NCI-H2171 treated with DMSO at 0.1 percent for 48 hours (cell line): Measurements from ENCODE around the gene CACNA1D.

ENCODE experiments used
- DNase-seq: peaks from one replicate; lab custom pipeline; 2025; lab: John Stamatoyannopoulos, UW

Gene CACNA1D

DNA sequence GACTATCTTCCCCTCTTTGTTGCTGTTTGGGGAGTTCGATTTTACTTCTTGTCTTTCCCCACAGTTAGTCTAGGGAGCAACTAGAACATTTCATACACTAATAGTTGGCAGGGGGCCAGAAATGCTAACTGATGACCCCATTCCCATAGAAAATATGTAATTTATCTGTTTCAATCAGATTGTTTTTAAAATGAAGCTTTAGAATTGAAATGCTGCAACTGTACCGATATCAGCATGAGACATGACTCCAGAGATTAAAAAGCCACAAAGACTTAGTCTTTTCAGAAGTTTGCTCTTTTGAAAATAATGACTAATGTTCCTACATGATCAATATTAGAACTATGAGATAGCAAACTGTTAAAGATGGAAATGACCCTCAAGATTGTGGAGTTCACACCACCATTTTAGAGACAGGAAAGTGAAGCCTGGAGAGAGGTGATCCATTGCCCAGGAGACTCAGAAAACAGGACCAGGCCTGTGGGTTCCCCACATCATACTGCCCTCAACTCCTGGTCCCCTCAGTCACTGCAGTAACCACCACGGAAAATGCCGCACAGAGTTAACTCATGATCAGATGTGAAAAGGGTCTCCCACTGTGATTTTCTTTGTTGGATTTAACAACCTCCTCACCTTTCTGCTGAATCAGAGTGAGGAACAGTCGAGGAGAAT, 221.5 kb downstream of the CACNA1D start:
- no peak for DNase-seq

DNA sequence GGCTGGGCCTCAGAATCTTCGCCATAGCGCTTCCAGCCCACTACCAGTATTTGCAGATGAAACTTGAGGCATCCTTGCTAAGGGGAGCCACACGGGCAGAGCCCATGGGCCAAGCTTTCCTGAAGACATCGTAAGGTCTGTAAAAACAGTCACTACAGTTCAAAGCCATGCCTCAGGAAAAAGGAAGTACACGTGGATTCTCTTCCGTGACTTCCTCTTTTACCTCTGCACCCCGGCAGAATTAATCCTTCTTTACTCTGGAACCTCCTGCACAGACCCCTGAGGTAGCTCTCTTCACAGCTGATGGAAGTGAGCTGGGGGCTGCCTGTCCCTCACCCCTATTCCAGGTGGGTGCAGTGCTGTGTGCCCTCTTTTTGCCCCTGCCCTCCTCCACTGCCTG, 222.6 kb downstream of the CACNA1D start:
- no peak for DNase-seq

DNA sequence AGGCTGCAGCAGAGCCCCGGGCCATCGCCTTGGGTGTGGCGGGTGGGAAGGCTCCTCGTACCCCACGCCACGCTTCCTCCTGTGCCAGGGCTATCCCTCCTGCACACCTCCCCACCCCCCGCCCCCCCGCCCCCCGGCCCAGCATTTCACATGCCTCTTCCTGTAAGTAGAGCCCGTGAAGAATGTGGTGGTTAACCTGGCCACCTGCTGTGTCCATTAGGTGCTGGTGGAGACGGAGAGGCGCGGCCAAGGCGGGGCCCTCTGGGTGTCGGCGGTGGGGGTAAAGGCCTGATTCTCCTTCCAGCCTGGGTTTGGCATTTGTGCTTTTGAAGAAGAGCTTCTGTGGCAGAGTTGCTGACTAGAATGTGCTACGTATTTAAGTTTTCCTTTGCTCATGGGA, 224.1 kb downstream of the CACNA1D start:
- no peak for DNase-seq

DNA sequence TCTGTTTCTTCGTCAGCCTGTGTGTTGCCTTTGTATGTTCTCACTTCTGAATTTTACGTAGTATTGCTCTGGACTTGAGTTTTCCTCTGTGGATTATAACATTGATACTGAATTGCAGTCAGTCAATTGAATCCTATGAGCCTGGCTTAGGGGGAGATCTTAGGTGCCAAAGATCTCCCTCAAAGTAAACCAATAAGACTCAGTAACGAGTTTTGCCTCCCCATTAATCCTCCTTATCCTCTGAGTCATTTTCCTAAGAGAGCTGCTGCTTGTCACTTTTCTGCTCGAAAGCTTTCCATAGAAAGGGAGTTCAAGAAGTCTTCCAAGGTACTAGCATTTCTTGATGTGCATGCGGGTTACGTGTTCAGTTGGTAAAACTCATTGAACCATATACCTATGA, 225.4 kb downstream of the CACNA1D start:
- DNase-seq = no peak

DNA sequence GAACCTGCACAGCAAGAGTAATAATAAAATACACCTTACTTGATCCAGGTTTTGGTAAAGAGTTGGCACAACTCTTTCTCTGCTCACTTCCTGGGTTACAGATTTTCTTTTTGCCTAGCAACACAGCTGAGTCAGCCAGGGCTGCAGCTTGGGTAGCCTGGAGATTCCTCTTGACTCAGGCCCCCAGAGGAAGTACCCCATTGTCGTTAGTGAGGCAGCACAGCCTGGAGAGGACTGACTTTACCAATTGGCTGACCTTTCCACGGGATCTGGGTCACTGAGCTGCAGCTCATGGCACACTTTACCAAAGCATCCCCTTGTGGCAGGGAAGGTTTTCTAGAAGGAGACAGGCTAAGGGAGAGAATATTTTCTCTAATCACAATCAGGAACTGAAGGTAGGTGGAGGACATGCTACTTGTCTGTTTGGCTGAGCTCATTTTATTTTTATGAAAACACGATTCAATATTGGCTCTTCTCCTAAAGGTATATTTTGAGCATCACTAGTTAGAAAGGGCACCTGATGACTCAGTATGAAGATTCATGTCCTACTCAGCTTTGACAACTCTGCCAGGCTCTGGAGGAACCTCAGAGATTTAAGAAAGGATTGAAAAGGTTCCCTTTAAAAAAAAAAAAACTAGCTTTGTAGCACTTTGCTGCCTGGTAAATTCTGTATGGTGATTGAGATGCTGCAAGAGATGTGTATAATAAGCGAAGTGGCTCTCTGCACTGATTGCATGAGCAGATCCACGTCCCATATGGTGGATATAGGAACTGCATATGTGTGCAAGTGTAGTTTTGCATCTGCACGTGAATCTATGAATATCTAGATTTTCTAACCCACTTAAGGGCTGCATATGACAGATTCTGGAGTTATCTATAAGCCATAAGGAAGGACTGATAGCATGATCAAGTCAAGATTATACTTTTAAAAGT, 227.0 kb downstream of the CACNA1D start:
- DNase-seq = no peak

DNA sequence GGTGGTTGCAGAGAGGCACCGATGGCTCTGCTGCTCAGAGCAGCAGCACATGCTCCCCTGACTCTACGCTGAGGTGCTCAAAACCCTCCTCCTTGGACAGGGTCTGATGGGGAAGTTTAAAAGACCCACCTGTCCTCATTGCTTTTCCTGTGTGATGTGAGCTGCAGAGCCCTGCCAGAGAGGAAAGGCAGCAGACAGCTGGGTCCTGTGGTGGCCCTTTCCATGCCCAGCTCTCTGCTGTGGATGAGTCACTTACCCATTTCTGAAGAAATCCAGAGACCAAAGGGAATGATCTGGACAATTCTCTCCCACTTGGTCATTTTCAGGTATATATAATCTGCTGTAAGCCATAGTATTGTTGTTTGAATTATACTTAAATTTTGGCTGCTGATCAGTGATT, 230.2 kb downstream of the CACNA1D start:
- DNase-seq = no peak

DNA sequence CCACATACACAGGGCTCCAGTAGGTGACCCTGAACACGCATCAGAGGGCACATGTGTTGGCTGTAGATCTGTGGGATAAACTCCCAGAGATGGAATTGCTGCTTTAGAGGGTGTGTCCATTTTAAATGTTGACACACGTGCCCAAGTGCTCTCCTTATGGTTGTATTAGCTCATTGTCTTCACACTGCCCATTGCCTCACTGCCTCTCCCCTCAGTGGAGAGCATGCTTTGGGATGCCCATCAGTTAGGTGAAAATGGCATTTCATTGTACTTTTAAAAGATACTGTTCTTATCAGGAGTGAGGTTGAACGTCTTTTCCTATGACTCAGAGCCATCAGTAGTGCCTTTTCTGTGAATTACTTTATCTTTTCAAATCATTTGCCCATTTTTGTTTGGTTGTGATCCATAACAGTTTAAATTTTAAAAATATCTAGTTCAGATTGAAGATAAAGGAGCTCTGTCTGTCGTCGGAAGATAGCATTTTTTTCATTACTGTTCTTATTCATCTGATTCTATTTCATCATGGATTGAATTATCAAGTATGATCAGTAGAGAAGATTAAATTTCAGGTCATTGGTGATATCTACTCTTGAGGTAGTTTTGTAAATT, 231.1 kb downstream of the CACNA1D start:
- no peak for DNase-seq

DNA sequence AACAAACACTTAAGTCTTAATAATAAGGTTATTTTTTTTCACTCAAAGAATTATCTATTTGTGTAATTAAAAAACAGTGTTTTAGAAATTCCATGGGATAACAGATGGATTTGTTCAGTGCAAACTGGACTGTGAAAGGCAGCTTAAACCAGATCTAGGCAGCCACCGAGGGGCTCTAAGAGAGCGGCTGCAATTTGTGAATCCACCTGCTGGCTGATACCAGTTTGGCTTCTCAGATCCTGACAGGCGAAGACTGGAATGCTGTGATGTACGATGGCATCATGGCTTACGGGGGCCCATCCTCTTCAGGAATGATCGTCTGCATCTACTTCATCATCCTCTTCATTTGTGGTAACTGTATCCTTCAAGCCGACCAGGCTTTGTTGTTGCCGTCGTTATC, 232.2 kb downstream of the CACNA1D start:
- DNase-seq = no peak

DNA sequence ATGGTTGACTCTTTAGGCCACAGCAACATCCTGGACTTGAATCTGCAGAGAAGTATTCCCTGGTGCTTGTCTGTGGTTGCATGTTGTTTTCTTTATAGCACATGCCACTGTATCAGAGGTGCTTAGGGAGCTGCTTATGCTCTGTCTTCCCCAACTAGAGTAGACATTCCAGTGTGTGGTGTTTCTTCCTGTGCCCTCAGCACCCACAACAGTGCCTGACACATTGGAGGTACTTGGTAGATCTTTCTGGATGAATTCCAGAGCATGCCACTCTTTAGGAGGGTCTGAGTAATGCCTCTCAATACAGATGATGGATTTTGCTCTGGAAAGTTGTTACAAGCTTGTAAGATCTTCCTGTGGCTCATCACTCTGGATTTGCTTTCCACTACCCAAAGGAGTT, 234.2 kb downstream of the CACNA1D start:
- no peak for DNase-seq

DNA sequence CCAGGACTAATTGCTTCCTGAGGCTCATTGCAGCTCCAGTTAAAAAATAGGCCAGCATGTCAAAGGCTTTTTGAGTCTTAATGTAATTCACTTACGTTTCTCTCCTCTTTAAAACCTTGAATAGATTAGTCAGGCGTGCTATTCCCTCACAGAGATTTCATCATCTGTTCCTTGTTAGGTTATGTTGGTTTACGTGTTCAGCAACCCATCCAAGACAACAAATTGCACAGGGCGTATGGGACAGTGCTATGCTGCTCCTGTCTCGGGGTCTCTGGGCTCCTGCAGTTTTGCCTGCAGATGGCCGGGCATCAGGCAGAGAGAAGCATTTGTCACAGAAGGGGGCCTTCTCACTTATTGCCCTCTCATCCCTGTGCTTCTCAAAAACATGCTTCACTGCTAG, 234.7 kb downstream of the CACNA1D start:
- DNase-seq = no peak

DNA sequence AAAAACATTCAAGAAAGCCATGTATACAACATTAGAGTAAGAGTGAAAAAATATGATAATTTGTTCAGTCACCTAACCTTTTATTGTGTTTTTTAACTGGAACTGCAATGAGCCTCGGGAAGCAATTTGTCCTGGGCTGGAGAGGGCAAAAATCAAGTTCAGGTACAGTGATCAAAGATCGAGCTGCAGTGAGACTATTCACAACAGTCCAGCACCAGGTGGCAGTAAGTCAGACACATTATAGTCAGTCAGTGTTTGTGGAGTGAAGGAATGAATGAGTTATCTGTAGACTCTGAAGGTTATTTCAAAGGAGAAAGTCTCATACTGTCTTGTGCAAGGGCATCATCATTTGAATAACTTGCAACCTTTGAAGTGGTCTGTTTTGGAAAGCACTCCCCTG, 235.2 kb downstream of the CACNA1D start:
- DNase-seq = no peak

DNA sequence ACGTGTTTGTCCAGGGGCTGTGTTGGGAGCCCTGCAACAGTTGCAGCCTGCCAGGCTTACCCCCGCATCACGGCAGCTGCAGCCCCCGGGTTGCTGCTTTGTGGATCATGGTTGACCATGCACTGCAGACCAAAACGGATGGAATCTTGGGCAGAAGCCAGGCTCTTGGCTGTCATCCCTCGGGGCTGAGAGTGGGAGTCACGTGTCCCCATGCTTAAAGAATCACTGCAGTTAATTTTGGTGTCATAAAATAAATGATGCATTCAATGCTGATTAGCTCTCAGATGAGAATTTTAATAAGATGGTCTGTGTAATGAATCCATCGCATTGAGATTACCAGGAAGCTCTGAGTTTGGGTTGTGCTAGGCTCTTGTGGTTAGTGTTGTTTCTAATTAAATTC, 236.2 kb downstream of the CACNA1D start:
- no peak for DNase-seq

DNA sequence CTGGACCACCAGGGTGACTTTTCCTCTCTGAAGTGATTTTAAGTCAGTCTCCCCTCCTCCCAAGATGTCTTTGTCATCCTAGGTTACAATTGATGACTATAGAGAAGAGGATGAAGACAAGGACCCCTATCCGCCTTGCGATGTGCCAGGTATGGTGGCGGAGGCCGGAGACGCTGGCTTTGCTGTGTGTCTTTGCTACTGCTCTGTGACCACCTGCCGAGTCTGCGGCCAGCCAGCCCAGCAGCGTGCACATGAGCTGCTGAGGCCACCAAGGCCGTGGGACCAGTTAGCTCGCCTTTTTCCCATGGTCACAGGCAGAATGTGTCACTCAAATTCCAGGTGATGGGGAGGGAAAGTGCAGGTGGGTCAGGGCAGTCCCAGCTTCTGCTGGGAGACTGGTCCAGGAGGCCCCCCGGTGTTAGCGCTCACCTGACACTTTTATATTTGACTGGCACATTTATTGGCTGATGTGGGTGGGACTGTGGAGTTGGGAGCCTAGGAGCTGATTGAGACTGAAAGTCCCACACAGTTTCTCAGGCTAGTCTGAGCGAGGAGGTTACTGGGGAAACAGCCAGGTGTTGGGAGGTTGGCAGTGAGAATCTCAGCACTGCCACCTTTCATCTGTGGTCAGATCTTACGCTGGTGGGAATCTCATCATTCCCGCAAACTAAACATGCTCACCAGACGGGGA, 237.7 kb downstream of the CACNA1D start:
- DNase-seq = no peak

DNA sequence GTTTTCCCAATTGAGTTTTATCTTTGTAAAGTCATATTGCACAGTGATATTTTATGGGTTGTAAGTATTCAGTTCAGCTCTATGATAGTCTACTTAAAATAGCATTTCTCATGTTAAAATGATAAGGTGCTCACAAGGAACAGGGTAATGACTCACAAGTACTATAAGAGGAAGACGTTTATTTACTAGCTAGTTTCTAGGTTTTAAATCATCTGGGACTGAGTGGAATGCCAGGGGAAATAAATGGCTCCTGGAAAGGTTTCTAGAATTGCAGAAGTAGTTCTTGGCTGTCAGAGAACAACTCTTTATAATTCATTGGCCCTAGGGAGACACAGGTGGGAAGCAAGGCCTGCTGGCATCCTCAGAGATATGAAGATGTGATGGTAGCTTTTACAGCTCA, 239.0 kb downstream of the CACNA1D start:
- DNase-seq = no peak

DNA sequence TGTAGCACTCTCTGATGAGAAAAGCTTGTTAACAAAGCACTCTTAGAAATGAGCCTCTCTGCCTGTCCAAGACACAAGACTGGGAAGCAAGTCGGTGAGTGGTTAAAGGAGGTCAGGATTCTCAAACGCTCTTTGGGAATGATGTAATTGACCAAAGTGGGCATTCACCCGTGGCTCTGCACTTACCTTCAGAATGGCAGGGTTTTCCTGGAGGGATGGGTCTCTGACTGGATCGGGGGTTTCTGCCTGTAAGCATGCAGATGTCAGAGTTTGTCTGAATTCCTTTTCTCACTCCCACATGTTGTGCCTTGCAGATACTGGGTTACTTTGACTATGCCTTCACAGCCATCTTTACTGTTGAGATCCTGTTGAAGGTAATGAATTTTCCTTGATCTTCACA, 245.6 kb downstream of the CACNA1D start:
- no peak for DNase-seq

DNA sequence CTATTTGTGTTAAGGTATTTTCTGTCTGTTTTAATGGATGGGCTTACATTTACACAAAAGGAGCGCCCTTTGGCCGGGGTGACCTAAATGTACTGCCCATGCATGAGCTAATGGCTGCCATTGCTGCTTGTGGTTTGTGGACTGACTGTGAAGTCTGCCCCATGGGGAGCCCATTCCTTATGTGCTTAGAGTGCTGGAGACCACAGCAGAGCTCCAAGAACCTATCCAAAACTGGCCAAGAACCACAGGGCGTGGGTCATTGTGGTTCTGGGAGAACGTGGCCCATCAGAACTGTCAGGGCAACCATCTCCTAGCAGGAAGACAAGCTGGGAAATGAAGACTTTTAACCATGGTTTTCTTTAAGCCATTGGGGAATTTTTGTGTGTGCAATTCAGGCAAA, 246.5 kb downstream of the CACNA1D start:
- no peak for DNase-seq

DNA sequence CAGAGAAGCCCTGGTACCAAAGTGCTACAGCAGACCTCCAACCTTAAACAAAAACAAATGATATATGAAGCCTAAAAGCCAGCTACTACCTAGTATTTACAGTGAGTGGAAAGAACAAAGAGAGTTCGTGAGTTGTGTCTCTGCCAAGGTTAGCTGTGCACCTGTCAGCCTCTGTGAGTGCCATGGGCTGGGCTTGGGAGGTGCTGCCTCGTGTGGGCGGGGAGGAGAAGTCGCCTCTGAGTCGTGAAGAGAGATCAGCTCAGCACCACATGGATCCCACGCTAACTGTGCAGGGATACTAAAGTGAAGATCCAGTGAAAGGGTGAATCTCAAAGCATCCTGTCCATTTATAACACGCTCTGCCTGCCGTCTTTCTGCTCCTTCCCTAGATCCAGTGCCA, 249.9 kb downstream of the CACNA1D start:
- no peak for DNase-seq

DNA sequence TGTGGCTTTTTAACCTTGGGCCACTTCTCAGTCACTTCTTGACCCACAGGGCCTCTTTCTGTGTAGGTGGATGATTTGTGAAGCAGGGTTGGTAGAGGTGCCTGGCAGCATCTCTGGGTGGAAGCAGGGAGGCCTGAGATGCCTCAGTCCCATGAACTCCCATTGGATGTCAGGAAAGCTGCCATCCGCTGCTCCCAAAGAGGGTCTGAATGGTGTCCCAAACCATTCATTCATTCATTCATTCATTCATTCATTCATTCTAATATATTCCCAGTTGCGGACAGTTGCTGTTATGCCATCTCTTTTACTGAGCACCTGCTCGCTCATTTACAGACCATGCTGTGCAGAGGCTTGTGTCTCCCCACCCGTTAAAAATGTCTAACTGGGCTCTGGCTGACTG, 253.1 kb downstream of the CACNA1D start:
- no peak for DNase-seq

DNA sequence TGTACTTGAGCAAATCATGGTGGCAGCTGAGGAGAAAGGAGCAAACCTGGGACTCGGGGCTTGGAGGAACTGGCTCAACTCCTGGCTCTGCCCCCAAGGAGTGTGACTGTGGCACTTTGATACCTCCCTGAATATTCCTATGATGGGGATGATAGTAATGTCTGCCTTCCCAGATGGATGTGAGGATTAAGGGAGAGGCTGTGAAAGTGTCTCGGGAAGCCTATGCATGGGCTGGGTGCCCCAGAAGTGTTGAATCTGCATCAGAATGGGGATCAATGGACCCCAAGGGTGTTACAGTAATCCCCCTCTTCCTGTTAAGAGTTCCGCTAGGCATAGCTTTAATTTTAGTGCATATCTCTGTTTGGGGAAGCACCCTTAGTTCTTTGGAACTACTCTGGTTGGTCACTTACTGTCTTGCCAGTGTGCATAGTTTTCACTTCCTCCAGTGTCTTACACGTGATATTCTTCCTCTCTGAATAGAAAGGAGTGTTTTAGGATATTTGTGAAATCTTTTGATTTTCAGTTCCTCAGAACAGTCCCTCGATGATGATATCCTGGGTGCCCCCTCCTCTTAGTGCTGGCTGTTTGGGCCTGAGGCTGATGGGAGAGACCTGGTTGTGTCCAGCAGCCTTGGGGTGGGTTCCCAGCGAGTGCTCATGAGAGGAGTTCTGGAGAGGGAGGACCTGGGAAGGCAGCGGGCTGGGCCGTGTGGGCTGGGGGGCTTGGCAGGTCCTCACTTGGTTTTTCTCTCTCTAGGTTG, 254.3 kb downstream of the CACNA1D start:
- no peak for DNase-seq

DNA sequence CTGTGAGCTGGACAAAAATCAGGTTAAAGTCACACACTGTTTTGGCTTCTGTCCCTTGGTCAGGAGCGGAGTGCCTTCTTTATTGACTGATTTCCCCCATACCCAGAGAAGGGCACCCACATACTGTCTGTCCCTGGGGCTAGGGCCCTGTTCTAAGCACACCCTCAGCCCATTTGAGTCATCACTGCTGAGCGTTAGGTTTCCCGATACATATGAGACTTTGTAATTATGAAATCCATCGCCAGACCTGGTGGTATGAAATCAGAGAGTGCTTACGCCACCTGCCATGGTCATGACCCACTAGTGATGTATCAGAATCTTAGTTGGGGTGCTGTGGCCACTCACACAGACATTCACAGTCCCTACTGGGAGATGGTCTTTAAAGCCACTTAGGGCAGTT, 255.0 kb downstream of the CACNA1D start:
- no peak for DNase-seq

DNA sequence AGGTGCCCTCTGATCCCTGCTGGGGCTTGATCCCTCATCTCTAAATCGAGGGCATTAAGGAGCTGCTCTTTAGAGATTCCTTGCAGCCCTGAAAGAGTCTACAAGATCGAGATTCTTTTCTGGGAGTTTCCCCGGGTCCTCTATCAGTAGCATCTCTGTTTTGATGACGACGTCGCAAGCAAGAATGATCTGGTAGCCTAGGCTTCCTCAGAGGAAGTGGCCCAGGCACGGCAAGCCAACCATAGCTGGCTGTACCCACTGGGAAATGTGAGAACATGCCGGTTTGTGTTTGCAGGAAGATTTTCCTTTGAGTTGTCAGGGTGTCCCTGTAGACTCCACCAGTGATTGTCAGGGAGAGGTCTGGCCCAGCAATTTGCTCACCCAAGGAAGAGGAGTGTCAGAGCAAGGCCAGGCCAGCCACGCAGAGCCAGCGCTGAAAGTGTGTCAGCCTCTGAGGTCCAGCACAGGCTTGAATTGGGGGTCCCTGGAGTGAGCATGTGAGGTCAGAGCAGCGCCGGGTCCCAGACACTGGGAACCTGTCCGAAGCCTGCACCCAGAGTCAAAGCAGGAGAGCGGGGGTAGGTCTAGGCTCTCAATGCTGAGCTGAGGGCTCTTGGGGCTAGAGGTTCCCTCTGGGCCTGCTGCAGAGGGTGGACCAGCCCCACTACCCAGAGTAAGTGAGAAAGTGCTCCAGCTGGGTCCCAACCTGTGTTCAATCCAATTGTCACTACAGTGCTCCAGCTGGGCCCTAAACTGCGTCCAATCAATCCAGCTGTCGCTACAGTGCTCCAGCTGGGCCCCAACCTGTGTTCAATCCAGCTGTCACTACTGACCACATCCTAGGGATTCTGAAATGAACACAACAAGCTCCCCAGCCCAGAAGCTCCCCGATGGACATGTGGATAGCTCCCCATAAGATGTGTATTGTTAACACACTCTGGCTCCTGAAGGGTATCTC, 256.1 kb downstream of the CACNA1D start:
- DNase-seq = no peak
